Measurements from ENCODE around the gene ZBTB16.

GRCh38 chr11:114085965-114086793 lies 26.7 kb downstream of the ZBTB16 start:
- no peak for TF ChIP-seq CTCF (IDR thresholded peaks at IDR 0.05)
- TF ChIP-seq POLR2A (IDR thresholded peaks at IDR 0.05) = no peak

All from adrenal gland (tissue), 5 donors.